Measurements from ENCODE around the gene AQP1.

The AQP1 gene

GRCh38 chr7:30886608-30887011 is 25.0 kb upstream of the AQP1 start:
- no peak for DNase-seq

GRCh38 chr7:30887464-30887872 is 24.2 kb upstream of the AQP1 start:
- DNase-seq = no peak

GRCh38 chr7:30888747-30889146 is 22.9 kb upstream of the AQP1 start:
- DNase-seq = no peak

GRCh38 chr7:30890226-30890625 is 21.4 kb upstream of the AQP1 start:
- no peak for DNase-seq

GRCh38 chr7:30893357-30893756 is 18.3 kb upstream of the AQP1 start:
- no peak for DNase-seq

GRCh38 chr7:30894009-30894408 is 17.6 kb upstream of the AQP1 start:
- no peak for DNase-seq

GRCh38 chr7:30894866-30895605 is 16.6 kb upstream of the AQP1 start:
- no peak for DNase-seq

GRCh38 chr7:30896036-30896435 is 15.6 kb upstream of the AQP1 start:
- DNase-seq = no peak

GRCh38 chr7:30896783-30897637 is 14.6 kb upstream of the AQP1 start:
- no peak for DNase-seq

GRCh38 chr7:30897770-30898169 is 13.9 kb upstream of the AQP1 start:
- DNase-seq = no peak

- no peak for DNase-seq
Observed at GRCh38 chr7:30898411-30898810, 13.2 kb upstream of the AQP1 start.

GRCh38 chr7:30899066-30899465 is 12.6 kb upstream of the AQP1 start:
- no peak for DNase-seq

GRCh38 chr7:30899630-30900029 is 12.0 kb upstream of the AQP1 start:
- DNase-seq = no peak

- no peak for DNase-seq
Observed at GRCh38 chr7:30900053-30900452, 11.6 kb upstream of the AQP1 start.

GRCh38 chr7:30900803-30901362 is 10.8 kb upstream of the AQP1 start:
- no peak for DNase-seq

GRCh38 chr7:30901856-30902255 is 9.8 kb upstream of the AQP1 start:
- no peak for DNase-seq

- no peak for DNase-seq
Observed at GRCh38 chr7:30902466-30902865, 9.2 kb upstream of the AQP1 start.

GRCh38 chr7:30903146-30903545 is 8.5 kb upstream of the AQP1 start:
- no peak for DNase-seq

GRCh38 chr7:30904561-30904960 is 7.1 kb upstream of the AQP1 start:
- DNase-seq = no peak

GRCh38 chr7:30905078-30906012 is 6.3 kb upstream of the AQP1 start:
- DNase-seq = no peak

GRCh38 chr7:30906014-30906413 is 5.6 kb upstream of the AQP1 start:
- no peak for DNase-seq

GRCh38 chr7:30906515-30907240 is 5.0 kb upstream of the AQP1 start:
- DNase-seq = no peak

All from NCI-H187 treated with DMSO at 0.1 percent for 48 hours (cell line).